NCI-H446 (cell line): ENCODE measurements around the gene COPZ1.

ENCODE experiments used
- DNase-seq, 2 experiments: peaks; one replicate each; lab custom pipeline; 2025; lab: John Stamatoyannopoulos, UW

Gene COPZ1

DNA sequence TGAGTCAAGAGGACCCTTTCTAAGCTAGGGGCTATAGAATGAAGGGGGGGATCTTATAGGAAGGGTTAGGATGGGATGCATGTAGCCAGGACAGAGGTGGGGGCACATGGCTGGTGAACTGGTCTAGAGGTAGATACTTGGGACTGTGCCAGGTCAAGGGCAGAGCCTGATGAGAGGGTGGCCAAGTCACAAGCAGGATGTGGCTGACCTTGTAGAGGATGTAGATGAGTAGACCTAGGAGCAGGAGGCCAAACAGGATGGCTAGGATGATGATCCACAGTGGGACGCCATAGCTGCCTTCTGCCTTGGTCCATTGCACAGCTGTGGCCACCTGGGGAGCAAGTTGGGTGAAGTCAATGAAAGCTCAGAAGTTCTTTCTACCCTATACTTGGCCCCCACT lies 72.2 kb downstream of the COPZ1 start:
- DNase-seq = no peak

DNA sequence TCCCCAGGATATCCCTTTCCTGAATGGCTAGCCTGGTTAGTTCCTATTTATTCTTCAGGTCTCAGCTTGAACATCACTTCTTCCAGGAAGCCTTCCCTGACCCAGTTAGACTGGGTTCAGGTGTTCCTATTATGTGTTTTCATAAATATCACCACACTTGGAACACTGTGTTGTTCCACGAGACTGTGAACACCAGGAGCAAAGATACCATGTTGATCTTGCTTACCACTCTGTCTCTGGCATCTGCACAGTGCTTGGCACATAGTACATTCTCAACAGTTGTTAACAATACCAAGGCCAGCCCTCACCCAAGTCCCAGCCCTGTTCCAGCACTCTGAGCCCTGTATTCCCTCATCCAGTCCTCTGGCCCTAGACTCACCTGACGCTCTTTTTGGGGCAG lies 73.3 kb downstream of the COPZ1 start:
- no peak for DNase-seq

DNA sequence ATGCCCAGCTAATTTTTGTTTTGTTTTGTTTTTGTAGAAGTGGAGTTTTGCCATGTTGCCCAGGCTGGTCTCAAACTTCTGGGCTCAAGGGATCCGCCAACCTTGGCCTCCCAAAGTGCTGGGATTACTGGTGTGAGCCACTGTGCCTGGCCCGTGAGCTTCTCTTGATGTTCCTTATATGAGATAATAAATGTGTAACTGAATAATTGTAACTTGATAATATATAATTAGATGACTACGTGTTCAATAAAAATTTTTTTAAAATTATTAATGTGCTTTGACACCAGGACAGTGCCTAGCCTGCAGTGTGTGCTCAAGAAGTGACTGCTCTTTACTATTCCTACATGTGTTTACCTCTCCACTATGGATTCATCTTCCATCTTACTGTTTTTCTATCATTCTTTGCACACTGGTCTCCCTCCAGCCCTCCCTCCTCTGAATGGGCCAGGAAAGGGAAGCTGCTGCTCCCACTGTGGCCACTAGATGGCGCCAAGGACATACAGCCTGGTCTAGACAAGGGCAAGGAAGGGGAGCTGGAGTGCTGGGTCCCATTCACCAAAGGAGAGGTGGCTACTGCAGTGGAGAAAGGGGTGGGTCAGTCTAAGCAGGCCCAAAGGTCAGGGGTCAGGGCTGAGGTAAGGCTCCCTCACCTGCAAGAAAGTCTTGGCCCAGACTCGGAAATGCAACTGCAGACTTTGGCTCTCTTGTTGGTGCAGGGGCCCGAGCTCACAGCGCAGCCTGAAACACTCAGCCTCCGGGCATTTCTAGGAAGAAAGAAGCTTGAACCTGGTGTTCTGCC lies 74.3 kb downstream of the COPZ1 start:
- DNase-seq = peak; percentile 40 to 74

DNA sequence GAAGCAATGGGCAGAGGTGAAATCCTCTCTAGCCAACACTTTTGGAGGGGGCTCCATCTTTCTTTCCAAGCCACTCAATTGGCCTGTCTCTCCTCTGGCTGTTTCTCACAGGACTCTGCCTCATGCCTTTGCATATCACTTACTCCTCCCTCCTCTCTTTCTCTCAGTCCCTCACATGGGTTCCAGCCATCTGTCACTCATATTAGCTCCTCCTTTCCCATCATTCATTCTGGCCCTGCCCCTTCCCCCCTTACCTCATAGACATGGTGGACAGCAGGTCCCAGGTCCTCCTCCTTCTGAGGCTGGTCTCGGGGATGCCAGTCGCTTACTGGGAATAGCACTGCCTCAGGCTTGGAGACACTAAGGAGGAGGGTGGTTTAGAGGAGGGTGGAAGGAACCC lies 76.2 kb downstream of the COPZ1 start:
- no peak for DNase-seq
